H1 (cell line): ENCODE measurements around the gene RPL37. TPM values are rescaled to one million over a fixed set of nuclear protein-coding genes. Genes with fewer than 3 reads are reported as not detected.

Experiments used
- CTCF ChIA-PET: fragments of 300-600 bp; sonication (Branson Sonifier 250); formaldehyde crosslinking; loops from one replicate; lab custom pipeline; 2021; ENCODE audit not compliant: partially characterized antibody; lab: Charles Lee
- POLR2A ChIA-PET: fragments of 300-600 bp; sonication (Branson Sonifier 250); formaldehyde crosslinking; loops from one replicate; lab custom pipeline; 2021; ENCODE audit warnings: inconsistent platforms; ENCODE audit not compliant: partially characterized antibody; lab: Charles Lee
- DNase-seq, 2 experiments: peaks; one replicate each; pipeline versions ENCODE4 v3.0.0 to v3.0.0-alpha.2; 2010 to 2022; ENCODE audit warnings: low spot score in 2 of 2, low read depth in 1 of 2, mixed read lengths in 1 of 2
- FAIRE-seq: peaks from 2 replicates; lab custom pipeline; 2011; peaks lifted over from hg19 to GRCh38; lab: Jason Lieb, UNC
- H2AFZ ChIP-seq: 2 replicates; pipeline ENCODE4 v1.8.1; 2012; ENCODE audit warnings: low read length, inconsistent platforms
- H2AK5ac ChIP-seq: 2 replicates; pipeline ENCODE4 v1.6.1; 2013; ENCODE audit warnings: low read depth, low read length
- H2BK120ac ChIP-seq: replicated peaks from 2 replicates; pipeline ENCODE3; 2013; ENCODE audit warnings: low read depth, low read length, inconsistent platforms
- H2BK12ac ChIP-seq: 2 replicates; pipeline ENCODE4 v1.6.1; 2013; ENCODE audit warnings: low read depth, low read length
- H2BK15ac ChIP-seq: 2 replicates; pipeline ENCODE4 v1.6.1; 2013; ENCODE audit warnings: low read length
- H2BK20ac ChIP-seq: 2 replicates; pipeline ENCODE4 v1.6.1; 2013; ENCODE audit warnings: low read length
- H2BK5ac ChIP-seq: 2 replicates; pipeline ENCODE4 v1.6.1; 2013; ENCODE audit warnings: low read depth, low read length
- H3K14ac ChIP-seq: 2 replicates; pipeline ENCODE4 v1.6.1; 2013; ENCODE audit warnings: inconsistent platforms; ENCODE audit not compliant: insufficient read length
- H3K18ac ChIP-seq: 2 replicates; pipeline ENCODE4 v1.6.1; 2013; ENCODE audit warnings: low read length; ENCODE audit errors: extremely low read depth
- H3K23ac ChIP-seq: 2 replicates; pipeline ENCODE4 v1.6.1; 2013; ENCODE audit warnings: inconsistent platforms; ENCODE audit not compliant: insufficient read length
- H3K23me2 ChIP-seq: 2 replicates; pipeline ENCODE4 v1.6.1; 2013; ENCODE audit warnings: low read depth, low read length
- H3K27ac ChIP-seq: 2 replicates; pipeline ENCODE4 v1.6.1; 2011; ENCODE audit warnings: low read depth, low read length, inconsistent platforms
- H3K27me3 ChIP-seq, 4 experiments: replicated peaks in 1 of 4; 1 replicate in 1 of 4; 2 replicates in 3 of 4; pipeline versions ENCODE4 v1.6.1 to v1.8.1; 2011 to 2013; ENCODE audit warnings: low read length in 3 of 4, mild to moderate bottlenecking in 3 of 4, inconsistent platforms in 2 of 4, mixed read lengths in 2 of 4, moderate library complexity in 1 of 4; ENCODE audit not compliant: control insufficient read depth in 3 of 4, insufficient read depth in 3 of 4; ENCODE audit errors: extremely low read depth in 1 of 4
- H3K36me3 ChIP-seq, 4 experiments: 2 replicates each; pipeline versions ENCODE4 v1.6.1 to v1.8.1; 2011 to 2013; ENCODE audit warnings: mild to moderate bottlenecking in 4 of 4, low read length in 3 of 4, moderate library complexity in 2 of 4, control low read depth in 1 of 4, inconsistent platforms in 1 of 4; ENCODE audit not compliant: insufficient read depth in 4 of 4, control insufficient read depth in 2 of 4
- H3K4ac ChIP-seq: replicated peaks from 2 replicates; pipeline ENCODE3; 2013; ENCODE audit warnings: low read length, low read depth, mixed read lengths, inconsistent platforms; ENCODE audit not compliant: insufficient read length
- H3K4me1 ChIP-seq, 4 experiments: replicated peaks in 1 of 4; 1 replicate in 1 of 4; 2 replicates in 3 of 4; pipeline versions ENCODE4 v1.6.1 to v1.8.1; 2011 to 2013; ENCODE audit warnings: low read length in 3 of 4, inconsistent platforms in 2 of 4, mixed read lengths in 1 of 4; ENCODE audit not compliant: insufficient read depth in 4 of 4, control insufficient read depth in 3 of 4
- H3K4me2 ChIP-seq, 2 experiments: 2 replicates each; pipeline versions ENCODE4 v1.6.1 to v1.8.1; 2011 to 2013; ENCODE audit warnings: low read depth in 2 of 2, low read length in 2 of 2, control low read depth in 1 of 2, inconsistent platforms in 1 of 2, mild to moderate bottlenecking in 1 of 2; ENCODE audit not compliant: insufficient read depth in 1 of 2
- H3K4me3 ChIP-seq, 4 experiments: fragments of 200-600, 300-600 bp in 1 of 4; sonication (generic), shearing (Covaris generic), sonication (Bioruptor Twin) in 1 of 4; 2 replicates each; pipeline versions ENCODE4 v1.5.1 to v1.8.1; 2011 to 2016; ENCODE audit warnings: low read length in 4 of 4, low read depth in 3 of 4, control low read depth in 2 of 4, inconsistent platforms in 2 of 4, mild to moderate bottlenecking in 2 of 4, mixed read lengths in 1 of 4, moderate library complexity in 1 of 4; ENCODE audit not compliant: insufficient read depth in 2 of 4; ENCODE audit errors: extremely low read depth in 1 of 4
- H3K56ac ChIP-seq: replicated peaks from 2 replicates; pipeline ENCODE3; 2013; ENCODE audit warnings: low read depth, mild to moderate bottlenecking, mixed read lengths, low read length, inconsistent platforms; ENCODE audit not compliant: insufficient read length
- H3K79me1 ChIP-seq: 2 replicates; pipeline ENCODE4 v1.6.1; 2013; ENCODE audit warnings: low read depth, low read length, control low read depth
- H3K79me2 ChIP-seq, 2 experiments: 2 replicates each; pipeline versions ENCODE4 v1.6.1 to v1.8.1; 2012 to 2013; ENCODE audit warnings: low read length in 2 of 2, mild to moderate bottlenecking in 2 of 2, inconsistent platforms in 1 of 2; ENCODE audit not compliant: insufficient read depth in 2 of 2, control insufficient read depth in 1 of 2
- H3K9ac ChIP-seq, 4 experiments: replicated peaks in 1 of 4; 1 replicate in 1 of 4; 2 replicates in 3 of 4; pipeline versions ENCODE4 v1.6.1 to v1.8.1; 2011 to 2013; ENCODE audit warnings: low read depth in 3 of 4, low read length in 3 of 4, control low read depth in 2 of 4, mild to moderate bottlenecking in 2 of 4, moderate library complexity in 2 of 4, inconsistent platforms in 1 of 4; ENCODE audit errors: extremely low read depth in 1 of 4
- H3K9me3 ChIP-seq, 2 experiments: 2 replicates each; pipeline versions ENCODE4 v1.6.1 to v1.8.1; 2012 to 2013; ENCODE audit warnings: mild to moderate bottlenecking in 2 of 2, moderate library complexity in 2 of 2, control low read depth in 1 of 2, inconsistent platforms in 1 of 2, low read depth in 1 of 2, low read length in 1 of 2, mixed read lengths in 1 of 2; ENCODE audit not compliant: insufficient read depth in 2 of 2
- H4K20me1 ChIP-seq, 2 experiments: replicated peaks in 1 of 2; 2 replicates each; pipeline versions ENCODE3 to v1.8.1; 2011 to 2013; ENCODE audit warnings: inconsistent platforms in 2 of 2, low read length in 2 of 2, mild to moderate bottlenecking in 1 of 2; ENCODE audit not compliant: insufficient read depth in 2 of 2, control insufficient read depth in 1 of 2
- H4K5ac ChIP-seq: 2 replicates; pipeline ENCODE4 v1.6.1; 2013; ENCODE audit warnings: low read length, low read depth, mixed read lengths, inconsistent platforms; ENCODE audit not compliant: insufficient read length
- H4K8ac ChIP-seq: 2 replicates; pipeline ENCODE4 v1.8.0; 2013; ENCODE audit warnings: mild to moderate bottlenecking, moderate library complexity, low read length, inconsistent platforms; ENCODE audit not compliant: insufficient read depth; ENCODE audit errors: extremely low read depth
- H4K91ac ChIP-seq: replicated peaks from 2 replicates; pipeline ENCODE3; 2013; ENCODE audit warnings: low read length, mixed read lengths, inconsistent platforms; ENCODE audit not compliant: insufficient read length
- ATF2 ChIP-seq: IDR thresholded peaks from 2 replicates; pipeline ENCODE4 v1.6.1; 2012; ENCODE audit warnings: low read length, inconsistent platforms
- BACH1 ChIP-seq: IDR thresholded peaks from 2 replicates; pipeline ENCODE4 v1.6.1; 2012; ENCODE audit warnings: low read length, improper control_type of control experiment
- CREB1 ChIP-seq: IDR thresholded peaks from 2 replicates; pipeline ENCODE4 v1.6.1; 2012; ENCODE audit warnings: inconsistent platforms
- E2F6 ChIP-seq: IDR thresholded peaks from 2 replicates; pipeline ENCODE4 v1.6.1; 2012; ENCODE audit warnings: inconsistent platforms
- EZH2 ChIP-seq: fragments of 200-600 bp; sonication (generic); IDR thresholded peaks from 2 replicates; pipeline ENCODE4 v1.7.1; 2012; ENCODE audit warnings: low read depth, mild to moderate bottlenecking, moderate library complexity, low read length, inconsistent platforms; ENCODE audit not compliant: severe bottlenecking
- POLR2AphosphoS5 ChIP-seq: IDR thresholded peaks from 2 replicates; pipeline ENCODE4 v1.6.1; 2011; ENCODE audit warnings: low read depth, low read length
- SP4 ChIP-seq: IDR thresholded peaks from 2 replicates; pipeline ENCODE4 v1.6.1; 2012; ENCODE audit warnings: low read length, inconsistent platforms
- WGBS, 2 experiments: shearing (Covaris generic) in 1 of 2; methylation state at CpG; one replicate each; pipeline versions ENCODE4 v1.1.6 to v1.1.7; 2013 to 2015; ENCODE audit warnings: low lambda C conversion rate in 2 of 2, mixed read lengths in 2 of 2, inconsistent platforms in 1 of 2, low coverage in 1 of 2, missing lambda C conversion rate in 1 of 2; ENCODE audit not compliant: insufficient replicate concordance in 2 of 2, insufficient coverage in 1 of 2, insufficient read length in 1 of 2; ENCODE audit errors: extremely low coverage in 1 of 2, missing lambda C conversion rate in 1 of 2; 5-methylcytosine and 5-hydroxymethylcytosine counted together
- polyA plus RNA-seq, 7 experiments: library from polyadenylated mRNA; depleted of rRNA in 3 of 7; stranded (reverse) in 5 of 7; unstranded in 2 of 7; fragments of >200 nt in 5 of 7; fragments of 200-250 nt in 2 of 7; gene quantifications; 1 replicate in 5 of 7; 2 replicates in 1 of 7; 4 replicates in 1 of 7; pipeline versions ENCODE4 v1.2.1 to v1.2.3, GENCODE V29; 2011 to 2013; ENCODE audit warnings: missing spikeins in 2 of 7, mixed read lengths in 2 of 7
- total RNA-seq: library from RNA; stranded (reverse); fragmentation: NEBNext Ultra II Directional; extraction: Animal tissue kit (Norgen Biotek cat#: 25700); gene quantifications from 2 replicates; pipeline ENCODE4 v1.2.1, GENCODE V29; 2021

Gene RPL37
- total and polyA plus RNA-seq, 2 of the 8 experiments (the other 6 are each of a cell fraction or from before 2014, with no cell fraction given), result 467 to 1,534 TPM

- no peak overlapping the region for H3K27ac ChIP-seq
- no peak overlapping the region for H2BK5ac ChIP-seq
- H4K91ac ChIP-seq, result no peak overlapping the region
- no peak overlapping the region for H2AK5ac ChIP-seq
- H2BK15ac ChIP-seq, result no peak overlapping the region
- no peak overlapping the region for H2BK20ac ChIP-seq
- H3K9me3 ChIP-seq, result no peaks in the 10 kb centered on the region
- no peaks in the 10 kb centered on the region; the same call in 1 of the 2 replicates for H3K23me2 ChIP-seq
- H3K56ac ChIP-seq, result no peak overlapping the region
- TF ChIP-seq SP4, result no peak
- TF ChIP-seq EZH2, result no peak
- no peak for TF ChIP-seq ATF2
- TF ChIP-seq BACH1, result no peak
- no peak for TF ChIP-seq CREB1
- TF ChIP-seq POLR2AphosphoS5, result no peak
- no peak for TF ChIP-seq E2F6
- TF ChIP-seq, all 59 proteins: peak for 0
- H3K4me2 ChIP-seq, result no peak overlapping the region
- H3K4me1 ChIP-seq, result no peaks in the 10 kb centered on the region
- DNase-seq (no peak), FAIRE-seq (no peak)
- H3K14ac ChIP-seq, result no peak overlapping the region
- H3K4ac ChIP-seq, result no peak overlapping the region
- H3K23ac ChIP-seq, result no peak overlapping the region
- H4K20me1 ChIP-seq, result no peaks in the 10 kb centered on the region
- H3K18ac ChIP-seq, result no peak overlapping the region
- H3K27me3 ChIP-seq, result no peaks in the 10 kb centered on the region
- POLR2A ChIA-PET, result interaction anchor here (15.5 kb wide), 1 partner anchor 17 kb away, joined by 257 read pairs; the partner anchor contains the start of gene RPL37
- H2BK120ac ChIP-seq, result no peak overlapping the region
- no peaks in the 10 kb centered on the region for H3K79me1 ChIP-seq
- no peak overlapping the region for H3K9ac ChIP-seq
- 80% methylated on average over 2 of the region's 2 CpGs; no CpG with 5 or more reads in 1 of the 2 experiments for WGBS, 2 experiments
- no peak overlapping the region for H4K8ac ChIP-seq
- no peak overlapping the region for H2AFZ ChIP-seq
- H4K5ac ChIP-seq, result no peak overlapping the region
- no peaks in the 10 kb centered on the region for H3K36me3 ChIP-seq
- no peak overlapping the region for H3K4me3 ChIP-seq
- H2BK12ac ChIP-seq, result no peak overlapping the region
- no peaks in the 10 kb centered on the region for H3K79me2 ChIP-seq
- CTCF ChIA-PET, result no interaction called here
Observed at GRCh38 chr5:40846371-40846770, 11.3 kb upstream of the RPL37 start.
